Kidney (tissue), 14 donors: ENCODE results near the gene MCRS1. TPM values are rescaled to one million over a fixed set of nuclear protein-coding genes. Genes with fewer than 3 reads are reported as not detected.
"Not testable (repeated sequence)": the region's sequence is repeated elsewhere in the genome, so short reads cannot be mapped to it uniquely, and the experiment has no call there.

Experiments used
- DNase-seq, 5 donors: peaks; one replicate each; pipeline ENCODE4 v3.0.0-alpha.2; 2013 to 2020
- FAIRE-seq: peaks from 2 replicates; lab custom pipeline; 2012; peaks lifted over from hg19 to GRCh38; lab: Jason Lieb, UNC
- H3K27ac ChIP-seq, 2 donors: one replicate each; pipeline ENCODE4 v1.7.0; 2013; ENCODE audit warnings: low read depth in 2 of 2, low read length in 2 of 2, inconsistent platforms in 1 of 2
- H3K27me3 ChIP-seq: one replicate; pipeline ENCODE4 v1.7.1; 2013; ENCODE audit warnings: low read length, inconsistent platforms; ENCODE audit not compliant: control insufficient read depth, insufficient read depth
- H3K36me3 ChIP-seq, 3 donors: one replicate each; pipeline versions ENCODE4 v1.7.0 to v1.7.1; 2013; ENCODE audit warnings: low read length in 3 of 3, control low read depth in 1 of 3, inconsistent platforms in 1 of 3; ENCODE audit not compliant: insufficient read depth in 3 of 3, control insufficient read depth in 2 of 3
- H3K4me1 ChIP-seq, 3 donors: one replicate each; pipeline versions ENCODE4 v1.7.0 to v1.7.1; 2013; ENCODE audit warnings: low read length in 3 of 3, inconsistent platforms in 1 of 3, low read depth in 1 of 3; ENCODE audit not compliant: control insufficient read depth in 2 of 3, insufficient read depth in 2 of 3
- H3K4me3 ChIP-seq, 3 donors: one replicate each; pipeline versions ENCODE4 v1.7.0 to v1.8.1; 2013; ENCODE audit warnings: low read length in 3 of 3, control low read depth in 1 of 3, inconsistent platforms in 1 of 3
- H3K9ac ChIP-seq, 3 donors: one replicate each; pipeline versions ENCODE4 v1.7.0 to v1.7.1; 2013; ENCODE audit warnings: low read length in 3 of 3, control low read depth in 1 of 3, inconsistent platforms in 1 of 3
- H3K9me3 ChIP-seq, 3 donors: one replicate each; pipeline versions ENCODE4 v1.7.0 to v1.7.1; 2013; ENCODE audit warnings: low read length in 3 of 3, control low read depth in 1 of 3, inconsistent platforms in 1 of 3; ENCODE audit not compliant: control insufficient read depth in 2 of 3, insufficient read depth in 1 of 3
- CTCF ChIP-seq: IDR thresholded peaks from 3 replicates; pipeline ENCODE4 v1.5.1; 2012; ENCODE audit warnings: mild to moderate bottlenecking, moderate library complexity, borderline replicate concordance; ENCODE audit not compliant: insufficient read depth; ENCODE audit errors: extremely low read depth
- intact Hi-C: fragments of 100-400 bp; cut with DNase I; formaldehyde crosslinking; loops from one replicate; pipeline ENCODE4 v1.11.1; 2022
- polyA plus RNA-seq: library from polyadenylated mRNA; stranded (reverse); fragments of 350-450 nt; fragmentation: Illumina TruSeq; extraction: RNeasy Lipid Tissue Mini Kit (QIAGEN cat#74804); gene quantifications from one replicate; pipeline ENCODE4 v1.2.3, GENCODE V29; 2014; ENCODE audit warnings: low read depth, low replicate concordance; ENCODE audit not compliant: insufficient read depth
- total RNA-seq: library from RNA; stranded (reverse); fragmentation: NEBNext Ultra II Directional; extraction: Animal tissue kit (Norgen Biotek cat#: 25700); gene quantifications from one replicate; pipeline ENCODE4 v1.2.1, GENCODE V29; 2021
- donor health status: control.
- donor health status: control.
- donor health status: control.
- donor health status: control.
- donor health status: control.
- donor health status: DM: yes; HTN: yes; CAD: no.
- donor health status: Normal renal cell carcinoma (clear cell type).

Gene MCRS1
- total and polyA plus RNA-seq, 2 donors from 2014 or later = 60.4 to 66.8 TPM

GRCh38 chr12:49534731-49535278 lies 33.1 kb downstream of the MCRS1 start:
- intact Hi-C loops = no loop called here
- DNase-seq = peak in 2 of 5 donors; percentile 40 to 56
- H3K9ac ChIP-seq = no peak overlapping the region

GRCh38 chr12:49534122-49534521 lies 33.8 kb downstream of the MCRS1 start:
- H3K27me3 ChIP-seq, FAIRE-seq, H3K36me3 ChIP-seq, intact Hi-C loops, H3K9ac ChIP-seq, DNase-seq, H3K4me3 ChIP-seq, H3K9me3 ChIP-seq, H3K27ac ChIP-seq: not testable (repeated sequence)
- H3K4me1 ChIP-seq = peaks cover 0 to 15% (median 0%) of the 10 kb centered on the region in 3 donors

More at GRCh38 chr12:49534731-49535278, 33.1 kb downstream of the MCRS1 start:
- TF ChIP-seq CTCF = no peak
- Histone ChIP-seq H3K36me3 (no peaks in the 10 kb centered on the region), H3K4me3 (no peak overlapping the region), H3K27me3 (peaks cover 5% of the 10 kb centered on the region), H3K27ac (no peak overlapping the region), H3K4me1 (peaks cover 0 to 15% (median 0%) of the 10 kb centered on the region in 3 donors), H3K9me3 (no peaks in the 10 kb centered on the region)
- FAIRE-seq = no peak

- DNase-seq (no peak), FAIRE-seq (no peak)
- Histone ChIP-seq H3K9ac (no peak overlapping the region), H3K4me1 (peaks cover 0 to 14% (median 0%) of the 10 kb centered on the region in 3 donors), H3K27ac (no peak overlapping the region), H3K4me3 (no peak overlapping the region), H3K27me3 (peaks cover 5% of the 10 kb centered on the region), H3K9me3 (no peaks in the 10 kb centered on the region), H3K36me3 (no peaks in the 10 kb centered on the region)
- intact Hi-C loops = no loop called here
- TF ChIP-seq CTCF = no peak
These were observed 34.6 kb downstream of the MCRS1 start for GRCh38 chr12:49533331-49533730.

GRCh38 chr12:49531745-49532144 lies 36.2 kb downstream of the MCRS1 start:
- FAIRE-seq (no peak), DNase-seq (no peak)
- no peak overlapping the region for H3K27ac ChIP-seq
- H3K9ac ChIP-seq = no peak overlapping the region
- H3K4me1 ChIP-seq = peaks cover 0 to 5% (median 0%) of the 10 kb centered on the region in 3 donors
- no peaks in the 10 kb centered on the region for H3K9me3 ChIP-seq
- intact Hi-C loops = no loop called here
- H3K36me3 ChIP-seq = no peaks in the 10 kb centered on the region
- no peak for TF ChIP-seq CTCF
- no peaks in the 10 kb centered on the region for H3K27me3 ChIP-seq
- H3K4me3 ChIP-seq = no peak overlapping the region
